Type B pancreatic cell (in vitro differentiated cells): Measurements from ENCODE around the gene MS4A10. TPM values are rescaled to one million over a fixed set of nuclear protein-coding genes. Genes with fewer than 3 reads are reported as not detected.

Experiments
- DNase-seq: peaks from one replicate; pipeline ENCODE4 v3.0.0; 2021; ENCODE audit warnings: mixed read lengths; ENCODE audit not compliant: unreplicated experiment; ENCODE audit errors: extremely low spot score
- H3K27ac Mint-ChIP-seq: 2 replicates; pipeline ENCODE4 v1.8.0; 2021; ENCODE audit warnings: mild to moderate bottlenecking, mixed read lengths
- H3K27me3 Mint-ChIP-seq: 2 replicates; pipeline ENCODE4 v1.8.0; 2021; ENCODE audit warnings: mixed read lengths
- H3K36me3 Mint-ChIP-seq: 2 replicates; pipeline ENCODE4 v1.8.0; 2021; ENCODE audit warnings: mixed read lengths
- H3K4me1 Mint-ChIP-seq: one replicate; pipeline ENCODE4 v1.8.0; 2021; ENCODE audit warnings: mixed read lengths; ENCODE audit not compliant: unreplicated experiment
- H3K4me3 Mint-ChIP-seq: 2 replicates; pipeline ENCODE4 v1.8.0; 2021; ENCODE audit warnings: mild to moderate bottlenecking, mixed read lengths
- H3K9me3 Mint-ChIP-seq: 2 replicates; pipeline ENCODE4 v1.8.0; 2021; ENCODE audit warnings: mixed read lengths
- total RNA-seq: library from RNA; stranded (reverse); gene quantifications from 2 replicates; pipeline ENCODE4 v1.2.1, GENCODE V29; 2021; ENCODE audit warnings: low replicate concordance
- TF ChIP-seq, protein P1 (sequence below): fragments of 200-600 bp; sonication (generic); conservative IDR thresholded peaks from 2 replicates; pipeline ENCODE4 v1.5.0; 2021; ENCODE audit warnings: antibody characterized with exemption, mild to moderate bottlenecking

Gene MS4A10
- total RNA-seq, 1 donor from 2014 or later: not detected

GRCh38 chr11:60840470-60841430 lies 55.6 kb downstream of the MS4A10 start:
- DNase-seq: no peak
- peaks cover 37% of the 10 kb centered on the region for H3K4me1 Mint-ChIP-seq
- no peaks in the 10 kb centered on the region for H3K36me3 Mint-ChIP-seq
- H3K9me3 Mint-ChIP-seq: no peaks in the 10 kb centered on the region
- peak overlapping the region; percentile 91 for H3K4me3 Mint-ChIP-seq
- TF ChIP-seq, protein P1, sequence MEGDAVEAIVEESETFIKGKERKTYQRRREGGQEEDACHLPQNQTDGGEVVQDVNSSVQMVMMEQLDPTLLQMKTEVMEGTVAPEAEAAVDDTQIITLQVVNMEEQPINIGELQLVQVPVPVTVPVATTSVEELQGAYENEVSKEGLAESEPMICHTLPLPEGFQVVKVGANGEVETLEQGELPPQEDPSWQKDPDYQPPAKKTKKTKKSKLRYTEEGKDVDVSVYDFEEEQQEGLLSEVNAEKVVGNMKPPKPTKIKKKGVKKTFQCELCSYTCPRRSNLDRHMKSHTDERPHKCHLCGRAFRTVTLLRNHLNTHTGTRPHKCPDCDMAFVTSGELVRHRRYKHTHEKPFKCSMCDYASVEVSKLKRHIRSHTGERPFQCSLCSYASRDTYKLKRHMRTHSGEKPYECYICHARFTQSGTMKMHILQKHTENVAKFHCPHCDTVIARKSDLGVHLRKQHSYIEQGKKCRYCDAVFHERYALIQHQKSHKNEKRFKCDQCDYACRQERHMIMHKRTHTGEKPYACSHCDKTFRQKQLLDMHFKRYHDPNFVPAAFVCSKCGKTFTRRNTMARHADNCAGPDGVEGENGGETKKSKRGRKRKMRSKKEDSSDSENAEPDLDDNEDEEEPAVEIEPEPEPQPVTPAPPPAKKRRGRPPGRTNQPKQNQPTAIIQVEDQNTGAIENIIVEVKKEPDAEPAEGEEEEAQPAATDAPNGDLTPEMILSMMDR: no peak
- peaks cover 4% of the 10 kb centered on the region for H3K27me3 Mint-ChIP-seq
- peak overlapping the region; percentile 92 for H3K27ac Mint-ChIP-seq

GRCh38 chr11:60841797-60842667 lies 56.9 kb downstream of the MS4A10 start, which contains the start of gene CCDC86:
TSS of gene CCDC86 (plus strand) at chr11:60842113. CDS start at chr11:60842125, 12 bp downstream.
- Mint-ChIP-seq H3K27ac (peak within 1 kb of the TSS; percentile 92), H3K36me3 (no peaks in the 10 kb centered on the region), H3K4me1 (peaks cover 37% of the 10 kb centered on the region), H3K4me3 (peak within 1 kb of the TSS; percentile 91), H3K27me3 (no peaks in the 10 kb centered on the region), H3K9me3 (no peaks in the 10 kb centered on the region)
- DNase-seq: peak; percentile 99
- TF ChIP-seq, protein P1: no peak

DNA sequence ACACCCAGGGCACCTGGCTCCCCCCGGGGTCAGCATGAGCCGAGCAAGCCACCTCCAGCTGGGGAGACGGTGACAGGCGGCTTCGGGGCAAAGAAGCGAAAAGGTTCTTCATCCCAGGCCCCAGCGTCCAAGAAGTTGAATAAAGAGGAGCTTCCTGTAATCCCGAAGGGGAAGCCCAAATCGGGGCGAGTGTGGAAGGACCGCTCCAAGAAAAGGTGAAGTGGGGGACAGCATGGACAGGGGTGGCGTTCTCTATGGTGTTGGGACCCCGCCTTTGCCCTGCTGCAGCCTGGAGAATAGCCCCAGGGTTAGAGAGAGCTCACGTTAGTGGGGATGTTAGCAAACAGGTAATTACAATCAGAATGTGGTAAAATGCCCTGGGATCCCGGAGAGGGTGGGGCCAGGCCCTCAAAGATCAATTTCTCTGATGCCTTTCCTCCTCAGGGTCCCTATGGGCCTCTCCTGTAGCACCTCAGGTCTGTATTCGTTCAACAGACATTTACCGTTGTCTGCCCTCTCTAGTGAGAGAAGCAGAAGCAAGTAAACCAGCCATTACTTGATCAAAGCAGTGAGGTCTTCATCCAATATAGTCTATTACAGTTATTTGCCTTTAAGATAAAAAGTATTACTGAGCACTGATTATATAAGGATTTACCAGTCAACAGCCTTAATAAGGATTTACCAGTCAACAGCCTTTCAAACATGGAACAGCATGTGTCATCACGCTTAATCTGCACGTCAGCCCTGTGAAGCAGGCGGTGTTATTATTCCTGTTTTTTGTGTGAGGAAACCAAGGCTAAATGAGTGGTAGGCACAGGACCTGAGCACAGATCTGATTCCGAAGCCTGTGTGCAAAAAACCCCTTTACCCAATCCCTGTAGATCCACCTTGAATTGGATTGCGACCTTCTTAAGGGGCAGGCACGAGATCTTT lies 57.8 kb downstream of the MS4A10 start:
- H3K4me3 Mint-ChIP-seq: peak overlapping the region; percentile 91
- H3K27me3 Mint-ChIP-seq: no peaks in the 10 kb centered on the region
- H3K4me1 Mint-ChIP-seq: peaks cover 37% of the 10 kb centered on the region
- no peak for DNase-seq
- TF ChIP-seq, protein P1: no peak
- H3K9me3 Mint-ChIP-seq: no peaks in the 10 kb centered on the region
- peak overlapping the region; percentile 92 for H3K27ac Mint-ChIP-seq
- no peaks in the 10 kb centered on the region for H3K36me3 Mint-ChIP-seq

DNA sequence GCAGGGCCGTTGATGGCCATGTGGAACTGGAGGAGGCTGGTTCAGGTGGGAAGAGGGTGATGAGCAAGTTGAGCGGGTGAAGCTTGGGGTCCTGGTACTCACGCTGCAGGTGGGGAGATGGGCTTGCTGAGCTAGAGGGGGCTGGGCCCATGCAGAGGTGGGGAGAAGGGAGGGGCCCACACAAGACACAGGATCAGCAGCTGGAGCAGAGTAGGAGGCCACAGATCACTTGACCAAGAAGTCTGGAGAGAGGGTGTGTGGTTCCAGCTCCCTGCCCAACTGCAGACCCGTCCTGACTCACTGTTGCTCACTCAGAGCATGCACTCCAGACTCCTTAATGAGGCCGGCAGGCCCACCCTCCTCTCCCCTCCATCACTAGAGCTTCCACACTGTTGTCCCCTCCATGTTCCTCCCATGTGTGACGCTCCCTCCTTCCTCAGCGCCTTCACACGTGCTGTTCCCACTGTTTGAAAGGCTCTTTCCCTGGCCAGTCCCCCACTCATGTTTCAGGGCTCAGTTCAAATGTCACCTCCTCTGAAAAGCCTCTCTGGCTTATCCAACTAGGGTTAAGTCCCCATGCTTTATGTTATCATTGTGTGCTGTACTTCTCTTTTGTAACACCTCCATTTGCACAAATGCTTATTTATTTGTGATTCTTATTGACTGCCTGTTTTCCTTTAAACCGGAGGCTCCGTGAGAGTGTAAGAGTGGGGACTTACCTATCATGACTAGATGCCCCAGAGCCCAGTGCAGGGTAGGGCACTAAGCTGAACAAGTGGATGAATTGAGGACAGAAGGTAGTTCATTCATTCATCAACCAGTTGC lies 59.1 kb downstream of the MS4A10 start:
- H3K36me3 Mint-ChIP-seq: no peaks in the 10 kb centered on the region
- H3K27ac Mint-ChIP-seq: peak overlapping the region; percentile 30
- H3K27me3 Mint-ChIP-seq: no peaks in the 10 kb centered on the region
- H3K9me3 Mint-ChIP-seq: no peaks in the 10 kb centered on the region
- TF ChIP-seq, protein P1: no peak
- DNase-seq: no peak
- H3K4me3 Mint-ChIP-seq: peak overlapping the region; percentile 91
- peaks cover 37% of the 10 kb centered on the region for H3K4me1 Mint-ChIP-seq
